Right lobe of liver (tissue), 6 donors: Measurements from ENCODE around the gene CEP55. TPM values are rescaled to one million over a fixed set of nuclear protein-coding genes. Genes with fewer than 3 reads are reported as not detected.
A peak's percentile ranks its signal among the peaks of the same experiment; 100 is the strongest.

Source experiments
- ATAC-seq, 4 donors: fragments of 200-7000 bp; cut with Tn5 transposase; one replicate each; pipeline ENCODE4 v1.9.1; 2020; ENCODE audit warnings: mild to moderate bottlenecking in 4 of 4, moderate library complexity in 4 of 4
- DNase-seq, 3 donors: peaks; one replicate each; pipeline ENCODE4 v3.0.0-alpha.2; 2020
- H3K27ac ChIP-seq, 3 donors: fragments of 200-600 bp; one replicate each; pipeline ENCODE4 v1.8.0; 2022
- H3K27me3 ChIP-seq, 2 donors: fragments of 200-600 bp; one replicate each; pipeline ENCODE4 v1.8.0; 2022
- H3K36me3 ChIP-seq, 4 donors: fragments of 200-600 bp; sonication (generic) in 1 of 4; one replicate each; pipeline versions ENCODE4 v1.5.1 to v1.8.0; 2017 to 2022; ENCODE audit warnings: control low read depth in 1 of 4
- H3K4me1 ChIP-seq, 4 donors: fragments of 200-600 bp; sonication (generic) in 1 of 4; one replicate each; pipeline versions ENCODE4 v1.5.1 to v1.8.0; 2017 to 2022; ENCODE audit warnings: control low read depth in 1 of 4
- H3K4me3 ChIP-seq, 3 donors: fragments of 200-600 bp; one replicate each; pipeline ENCODE4 v1.8.0; 2022
- H3K9me3 ChIP-seq, 4 donors: fragments of 200-600 bp; sonication (generic) in 1 of 4; one replicate each; pipeline versions ENCODE4 v1.5.1 to v1.8.0; 2017 to 2022; ENCODE audit warnings: control low read depth in 1 of 4
- CTCF ChIP-seq, 4 donors: fragments of 200-600 bp in 3 of 4; fragments of 450-650 bp in 1 of 4; IDR thresholded peaks; one replicate each; pipeline versions ENCODE4 v1.5.1 to v1.8.0; 2016 to 2022; ENCODE audit warnings: antibody characterized with exemption in 4 of 4, mild to moderate bottlenecking in 2 of 4
- POLR2A ChIP-seq: fragments of 450-650 bp; IDR thresholded peaks from one replicate; pipeline ENCODE4 v1.6.1; 2017; ENCODE audit warnings: antibody characterized with exemption, mild to moderate bottlenecking
- WGBS: methylation state at CpG from one replicate; pipeline ENCODE4 v1.1.6; 2018; ENCODE audit warnings: low coverage, low lambda C conversion rate; ENCODE audit not compliant: insufficient coverage; ENCODE audit errors: missing lambda C conversion rate; 5-methylcytosine and 5-hydroxymethylcytosine counted together
- intact Hi-C, 2 donors: fragments of 100-400 bp; cut with DNase I; formaldehyde crosslinking; loops; one replicate each; pipeline versions ENCODE4 v1.11.2 to v1.14.1; 2022
- total RNA-seq, 6 experiments: library from RNA; depleted of rRNA in 2 of 6; stranded (reverse); fragments of >200 nt in 2 of 6; fragmentation: NEBNext Ultra II Directional in 3 of 6; extraction: Animal tissue kit (Norgen Biotek cat#: 25700) in 3 of 6; gene quantifications; one replicate each; pipeline versions ENCODE4 v1.1.0 to v1.2.4, GENCODE V29; 2016 to 2023
- donor health status: DM: no; HTN: yes; CAD: no.
- donor health status: DM: no; HTN: no; CAD: no.
- donor health status: DM: no; HTN: no; CAD: no.
- donor health status: DM: no; HTN: yes; CAD: no.
- donor health status: DM: no; HTN: yes; CAD: no.

Gene CEP55
- total RNA-seq, 6 experiments from 2014 or later = 0.16 to 0.56 (median 0.43) TPM; not detected in 1

- ATAC-seq (no peak), DNase-seq (no peak)
- no peaks in the 10 kb centered on the region for H3K27me3 ChIP-seq
- H3K9me3 ChIP-seq = no peaks in the 10 kb centered on the region
- intact Hi-C loops = no loop called here
- no peak for TF ChIP-seq CTCF (IDR thresholded peaks at IDR 0.05)
- no peak for TF ChIP-seq POLR2A
- no peaks in the 10 kb centered on the region for H3K36me3 ChIP-seq
- WGBS = 60% methylated on average over 1 of the region's 3 CpGs
- H3K4me3 ChIP-seq = no peak overlapping the region
- no peak overlapping the region for H3K27ac ChIP-seq
- H3K4me1 ChIP-seq = peaks cover 0 to 9% (median 0%) of the 10 kb centered on the region in 4 donors
Measured at GRCh38 chr10:93493162-93493561, 3.2 kb upstream of the CEP55 start.

- Histone ChIP-seq H3K27ac (no peak overlapping the region), H3K36me3 (no peaks in the 10 kb centered on the region), H3K4me3 (no peak overlapping the region), H3K4me1 (peaks cover 0 to 9% (median 0%) of the 10 kb centered on the region in 4 donors), H3K9me3 (no peaks in the 10 kb centered on the region), H3K27me3 (no peaks in the 10 kb centered on the region)
- intact Hi-C loops = no loop called here
- no CpG with 5 or more reads among the region's 2 CpGs for WGBS
- TF ChIP-seq POLR2A (no peak), CTCF (IDR thresholded peaks at IDR 0.05) (no peak)
- ATAC-seq (no peak), DNase-seq (no peak)
Measured at GRCh38 chr10:93494494-93494893, 1.9 kb upstream of the CEP55 start.

- Histone ChIP-seq H3K4me3 (peak overlapping the region; percentile 61 to 65 (median 64)), H3K4me1 (peaks cover 0 to 9% (median 0%) of the 10 kb centered on the region in 4 donors), H3K36me3 (no peaks in the 10 kb centered on the region), H3K27me3 (no peaks in the 10 kb centered on the region), H3K9me3 (no peaks in the 10 kb centered on the region), H3K27ac (no peak overlapping the region)
- intact Hi-C loops = no loop called here
- peak in 2 of 3 donors; percentile 33 to 49 for DNase-seq
- TF ChIP-seq CTCF (IDR thresholded peaks at IDR 0.05) (no peak), POLR2A (no peak)
- peak; percentile 37 to 61 (median 52) for ATAC-seq
- WGBS = under 1% methylated on average over 17 of the region's 28 CpGs
Measured at GRCh38 chr10:93495654-93496321, 624 bp upstream of the CEP55 start.

- peaks cover 0 to 9% (median 0%) of the 10 kb centered on the region in 4 donors for H3K4me1 ChIP-seq
- H3K27me3 ChIP-seq = no peaks in the 10 kb centered on the region
- no peak for DNase-seq
- no peak for ATAC-seq
- H3K36me3 ChIP-seq = no peaks in the 10 kb centered on the region
- no peak overlapping the region for H3K4me3 ChIP-seq
- 45% methylated on average over 5 of the region's 5 CpGs for WGBS
- no peak overlapping the region for H3K27ac ChIP-seq
- no peak for TF ChIP-seq POLR2A
- no peak for TF ChIP-seq CTCF (IDR thresholded peaks at IDR 0.05)
- H3K9me3 ChIP-seq = no peaks in the 10 kb centered on the region
- intact Hi-C loops = no loop called here
Measured at GRCh38 chr10:93498166-93498565, 1.8 kb downstream of the CEP55 start.
